ENCODE data around the gene VMP1.

The VMP1 gene

DNA sequence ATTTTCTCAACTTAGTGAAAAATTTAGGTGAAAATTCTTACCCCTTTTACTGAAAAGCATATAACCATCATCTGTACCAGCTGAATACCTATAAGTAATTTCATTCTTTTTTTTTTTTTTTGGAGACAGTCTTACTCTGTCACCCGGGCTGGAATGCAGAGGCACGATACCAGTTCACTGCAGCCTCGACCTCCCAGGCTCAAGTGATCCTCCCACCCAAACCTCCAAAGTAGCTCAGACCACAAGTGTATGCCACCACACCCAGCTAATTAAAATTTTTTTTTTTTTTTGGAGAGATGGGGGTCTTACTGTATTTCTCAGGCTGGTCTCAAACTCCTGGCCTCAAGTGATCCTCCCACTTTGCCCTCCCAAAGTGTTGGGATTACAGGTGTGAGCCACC lies 151.5 kb downstream of the VMP1 start:
- TF ChIP-seq TEAD4 (IDR thresholded peaks at IDR 0.05) (no peak), YY1 (IDR thresholded peaks at IDR 0.05; ENCODE audit: low read depth) (no peak), EGR1 (IDR thresholded peaks at IDR 0.05) (no peak), ZBTB7A (IDR thresholded peaks at IDR 0.05; ENCODE audit: low read depth) (no peak), NFIC (IDR thresholded peaks at IDR 0.05) (no peak), TAF1 (IDR thresholded peaks at IDR 0.05; ENCODE audit: low read depth) (no peak), FOXM1 (IDR thresholded peaks at IDR 0.05; ENCODE audit: borderline replicate concordance, low read depth) (no peak), CREB1 (IDR thresholded peaks at IDR 0.05; ENCODE audit: low read depth) (no peak)
- TF ChIP-seq, protein P1, sequence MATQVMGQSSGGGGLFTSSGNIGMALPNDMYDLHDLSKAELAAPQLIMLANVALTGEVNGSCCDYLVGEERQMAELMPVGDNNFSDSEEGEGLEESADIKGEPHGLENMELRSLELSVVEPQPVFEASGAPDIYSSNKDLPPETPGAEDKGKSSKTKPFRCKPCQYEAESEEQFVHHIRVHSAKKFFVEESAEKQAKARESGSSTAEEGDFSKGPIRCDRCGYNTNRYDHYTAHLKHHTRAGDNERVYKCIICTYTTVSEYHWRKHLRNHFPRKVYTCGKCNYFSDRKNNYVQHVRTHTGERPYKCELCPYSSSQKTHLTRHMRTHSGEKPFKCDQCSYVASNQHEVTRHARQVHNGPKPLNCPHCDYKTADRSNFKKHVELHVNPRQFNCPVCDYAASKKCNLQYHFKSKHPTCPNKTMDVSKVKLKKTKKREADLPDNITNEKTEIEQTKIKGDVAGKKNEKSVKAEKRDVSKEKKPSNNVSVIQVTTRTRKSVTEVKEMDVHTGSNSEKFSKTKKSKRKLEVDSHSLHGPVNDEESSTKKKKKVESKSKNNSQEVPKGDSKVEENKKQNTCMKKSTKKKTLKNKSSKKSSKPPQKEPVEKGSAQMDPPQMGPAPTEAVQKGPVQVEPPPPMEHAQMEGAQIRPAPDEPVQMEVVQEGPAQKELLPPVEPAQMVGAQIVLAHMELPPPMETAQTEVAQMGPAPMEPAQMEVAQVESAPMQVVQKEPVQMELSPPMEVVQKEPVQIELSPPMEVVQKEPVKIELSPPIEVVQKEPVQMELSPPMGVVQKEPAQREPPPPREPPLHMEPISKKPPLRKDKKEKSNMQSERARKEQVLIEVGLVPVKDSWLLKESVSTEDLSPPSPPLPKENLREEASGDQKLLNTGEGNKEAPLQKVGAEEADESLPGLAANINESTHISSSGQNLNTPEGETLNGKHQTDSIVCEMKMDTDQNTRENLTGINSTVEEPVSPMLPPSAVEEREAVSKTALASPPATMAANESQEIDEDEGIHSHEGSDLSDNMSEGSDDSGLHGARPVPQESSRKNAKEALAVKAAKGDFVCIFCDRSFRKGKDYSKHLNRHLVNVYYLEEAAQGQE (IDR thresholded peaks at IDR 0.05; ENCODE audit: low read depth) = no peak
- TF ChIP-seq, protein P2, sequence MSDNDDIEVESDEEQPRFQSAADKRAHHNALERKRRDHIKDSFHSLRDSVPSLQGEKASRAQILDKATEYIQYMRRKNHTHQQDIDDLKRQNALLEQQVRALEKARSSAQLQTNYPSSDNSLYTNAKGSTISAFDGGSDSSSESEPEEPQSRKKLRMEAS (IDR thresholded peaks at IDR 0.05) = no peak
- TF ChIP-seq, protein P3, sequence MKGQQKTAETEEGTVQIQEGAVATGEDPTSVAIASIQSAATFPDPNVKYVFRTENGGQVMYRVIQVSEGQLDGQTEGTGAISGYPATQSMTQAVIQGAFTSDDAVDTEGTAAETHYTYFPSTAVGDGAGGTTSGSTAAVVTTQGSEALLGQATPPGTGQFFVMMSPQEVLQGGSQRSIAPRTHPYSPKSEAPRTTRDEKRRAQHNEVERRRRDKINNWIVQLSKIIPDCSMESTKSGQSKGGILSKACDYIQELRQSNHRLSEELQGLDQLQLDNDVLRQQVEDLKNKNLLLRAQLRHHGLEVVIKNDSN (IDR thresholded peaks at IDR 0.05) = no peak

DNA sequence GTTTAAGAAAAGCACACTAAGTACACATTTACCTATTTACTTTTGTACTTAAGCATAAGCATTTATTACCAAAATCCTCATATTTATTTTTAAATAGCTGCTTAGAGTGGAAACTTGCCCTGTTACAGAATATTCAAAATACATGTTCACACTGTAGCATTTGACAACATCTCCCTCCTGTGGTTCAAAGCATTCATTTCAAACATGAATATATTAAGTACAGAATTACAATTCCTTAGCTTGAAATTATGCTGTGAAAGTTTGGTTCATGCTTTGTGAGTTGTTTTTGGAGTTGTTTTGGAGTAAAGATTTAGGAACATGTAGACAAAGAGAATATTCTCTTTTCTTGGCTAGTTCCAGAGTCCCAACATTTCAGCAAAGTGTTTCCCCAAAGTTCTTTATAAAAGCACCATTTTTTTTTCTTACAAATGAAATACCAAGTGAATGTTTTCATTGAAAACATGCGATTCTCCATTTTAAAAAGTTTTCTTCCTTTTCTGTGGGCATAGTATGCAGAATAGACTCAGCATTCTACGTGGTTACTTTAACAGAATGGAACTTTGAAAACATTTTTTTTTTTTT lies 152.1 kb downstream of the VMP1 start:
- TF ChIP-seq RAD21 (IDR thresholded peaks at IDR 0.05; ENCODE audit: low read depth) = peak; percentile 58
- no peak for TF ChIP-seq YY1 (IDR thresholded peaks at IDR 0.05; ENCODE audit: low read depth)
- no peak for TF ChIP-seq EGR1 (IDR thresholded peaks at IDR 0.05)
- TF ChIP-seq TAF1 (IDR thresholded peaks at IDR 0.05; ENCODE audit: low read depth) = no peak

DNA sequence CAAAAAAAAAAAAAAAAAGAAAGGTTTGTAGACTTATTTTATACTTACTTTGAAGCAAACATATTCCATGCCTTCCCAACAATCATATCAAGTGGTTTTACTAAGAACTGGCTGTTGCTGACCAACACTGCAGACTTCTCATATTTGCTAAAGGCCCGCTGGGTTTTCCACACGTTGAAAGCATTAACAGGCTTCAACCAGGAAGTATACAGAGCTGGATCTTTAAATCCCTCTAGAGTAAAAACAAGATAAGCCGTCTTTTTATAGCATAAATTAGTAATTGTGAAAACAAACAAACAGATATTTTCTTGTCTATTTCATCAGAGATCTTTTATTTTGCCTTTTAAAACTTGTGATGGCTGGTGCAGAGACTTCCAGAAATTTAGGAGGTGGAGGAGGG lies 156.2 kb downstream of the VMP1 start:
- TF ChIP-seq RAD21 (IDR thresholded peaks at IDR 0.05; ENCODE audit: low read depth) (no peak), ZBTB7A (IDR thresholded peaks at IDR 0.05; ENCODE audit: low read depth) (no peak), YY1 (IDR thresholded peaks at IDR 0.05; ENCODE audit: low read depth) (no peak), CREB1 (IDR thresholded peaks at IDR 0.05; ENCODE audit: low read depth) (no peak), EP300 (IDR thresholded peaks at IDR 0.05; ENCODE audit: borderline replicate concordance) (no peak), FOXM1 (IDR thresholded peaks at IDR 0.05; ENCODE audit: borderline replicate concordance, low read depth) (no peak), TEAD4 (IDR thresholded peaks at IDR 0.05) (no peak), TAF1 (IDR thresholded peaks at IDR 0.05; ENCODE audit: low read depth) (no peak), NFIC (IDR thresholded peaks at IDR 0.05) (no peak)
- TF ChIP-seq, protein P2 (IDR thresholded peaks at IDR 0.05) = no peak
- TF ChIP-seq, protein P3 (IDR thresholded peaks at IDR 0.05) = no peak
- TF ChIP-seq, protein P1 (IDR thresholded peaks at IDR 0.05; ENCODE audit: low read depth) = no peak

DNA sequence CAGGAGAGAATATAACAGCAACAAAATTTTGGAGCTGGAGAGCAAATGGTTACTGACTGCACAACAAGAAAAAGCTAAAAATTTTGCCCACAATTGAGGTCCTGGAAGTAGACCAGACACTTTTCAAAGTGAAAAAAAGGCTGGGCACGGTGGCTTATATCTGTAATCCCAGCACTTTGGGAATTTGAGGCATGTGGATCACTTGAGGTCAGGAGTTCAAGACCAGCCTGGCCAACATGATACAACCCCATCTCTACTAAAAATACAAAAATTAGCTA lies 162.4 kb downstream of the VMP1 start:
- TF ChIP-seq TEAD4 (IDR thresholded peaks at IDR 0.05) (no peak), EP300 (IDR thresholded peaks at IDR 0.05; ENCODE audit: borderline replicate concordance) (no peak), FOXM1 (IDR thresholded peaks at IDR 0.05; ENCODE audit: borderline replicate concordance, low read depth) (no peak), TAF1 (IDR thresholded peaks at IDR 0.05; ENCODE audit: low read depth) (no peak), CEBPB (IDR thresholded peaks at IDR 0.05) (no peak), NFIC (IDR thresholded peaks at IDR 0.05) (no peak), RAD21 (IDR thresholded peaks at IDR 0.05; ENCODE audit: low read depth) (no peak), ZBTB7A (IDR thresholded peaks at IDR 0.05; ENCODE audit: low read depth) (no peak)
- TF ChIP-seq, protein P2 (IDR thresholded peaks at IDR 0.05) = no peak
- TF ChIP-seq, protein P3 (IDR thresholded peaks at IDR 0.05) = no peak

DNA sequence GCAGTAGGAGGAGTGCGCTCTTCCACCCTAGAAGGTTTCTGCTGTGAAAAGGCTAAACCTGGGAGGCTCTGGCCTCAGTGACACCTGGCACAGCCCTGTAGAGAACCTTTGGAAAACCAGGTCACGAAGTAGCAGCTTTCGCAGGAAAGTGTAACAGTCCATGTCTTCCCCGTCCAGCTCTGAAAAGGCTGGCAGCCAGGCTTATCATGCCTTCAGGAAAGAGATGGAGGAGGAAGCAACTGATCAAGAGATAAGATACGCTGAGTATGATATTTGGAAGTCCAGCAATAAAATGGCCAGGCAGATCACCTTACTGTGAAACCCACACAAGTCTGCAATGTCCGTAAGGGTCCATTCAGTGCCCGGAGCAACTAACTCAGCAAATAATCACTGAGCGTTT lies 163.0 kb downstream of the VMP1 start:
- TF ChIP-seq, protein P2 (IDR thresholded peaks at IDR 0.05) = no peak
- TF ChIP-seq, protein P3 (IDR thresholded peaks at IDR 0.05) = no peak
- TF ChIP-seq EP300 (IDR thresholded peaks at IDR 0.05; ENCODE audit: borderline replicate concordance) = no peak
- no peak for TF ChIP-seq FOXM1 (IDR thresholded peaks at IDR 0.05; ENCODE audit: borderline replicate concordance, low read depth)
- no peak for TF ChIP-seq TAF1 (IDR thresholded peaks at IDR 0.05; ENCODE audit: low read depth)
- no peak for TF ChIP-seq TEAD4 (IDR thresholded peaks at IDR 0.05)
- TF ChIP-seq, protein P1 (IDR thresholded peaks at IDR 0.05; ENCODE audit: low read depth) = no peak
- no peak for TF ChIP-seq NFIC (IDR thresholded peaks at IDR 0.05)
- TF ChIP-seq CEBPB (IDR thresholded peaks at IDR 0.05) = no peak
- TF ChIP-seq ZBTB7A (IDR thresholded peaks at IDR 0.05; ENCODE audit: low read depth) = no peak
- no peak for TF ChIP-seq RAD21 (IDR thresholded peaks at IDR 0.05; ENCODE audit: low read depth)
- no peak for TF ChIP-seq EGR1 (IDR thresholded peaks at IDR 0.05)
